NCI-H146 treated with DMSO at 0.1 percent for 48 hours (cell line): ENCODE measurements around the gene TRIP4.
"Not testable (repeated sequence)": the region's sequence is repeated elsewhere in the genome, so short reads cannot be mapped to it uniquely, and the experiment has no call there.

Experiments
- DNase-seq: peaks from one replicate; lab custom pipeline; 2025; ENCODE audit not compliant: unreplicated experiment; lab: John Stamatoyannopoulos, UW

TRIP4 gene

GRCh38 chr15:64478863-64479262 is 91.2 kb downstream of the TRIP4 start:
- DNase-seq, result no peak

GRCh38 chr15:64480891-64481290 is 93.3 kb downstream of the TRIP4 start:
- no peak for DNase-seq

GRCh38 chr15:64483749-64484148 is 96.1 kb downstream of the TRIP4 start:
- DNase-seq, result no peak

GRCh38 chr15:64485796-64486195 is 98.2 kb downstream of the TRIP4 start:
- no peak for DNase-seq

- no peak for DNase-seq
Observed at GRCh38 chr15:64490598-64491259, 103.1 kb downstream of the TRIP4 start.

- no peak for DNase-seq
Observed at GRCh38 chr15:64493641-64494040, 106.0 kb downstream of the TRIP4 start.

- DNase-seq, result not testable (repeated sequence)
Observed at GRCh38 chr15:64495968-64496367, 108.3 kb downstream of the TRIP4 start.

- no peak for DNase-seq
Observed at GRCh38 chr15:64500695-64501395, 113.2 kb downstream of the TRIP4 start.

- DNase-seq, result no peak
Observed at GRCh38 chr15:64501396-64501715, 113.7 kb downstream of the TRIP4 start.

- no peak for DNase-seq
Observed at GRCh38 chr15:64502151-64502550, 114.5 kb downstream of the TRIP4 start.

GRCh38 chr15:64502551-64502950 is 114.9 kb downstream of the TRIP4 start:
- no peak for DNase-seq

GRCh38 chr15:64503197-64503596 is 115.6 kb downstream of the TRIP4 start:
- no peak for DNase-seq

GRCh38 chr15:64503640-64504039 is 116.0 kb downstream of the TRIP4 start:
- DNase-seq, result no peak
